HEK293 (cell line): ENCODE measurements around the gene NEU1.

Experiments
- CTCF ChIA-PET: fragments of 350-600 bp; formaldehyde crosslinking; extraction: SDS; loops from one replicate; lab custom pipeline; 2021; ENCODE audit warnings: antibody characterized with exemption; lab: Yijun Ruan, JAX
- POLR2A ChIA-PET: fragments of 300-600 bp; formaldehyde crosslinking; extraction: SDS; loops from one replicate; lab custom pipeline; 2020; ENCODE audit warnings: antibody characterized with exemption, inconsistent platforms; lab: Yijun Ruan, JAX
- H3K27ac ChIP-seq: fragments of 200-500 bp; sonication (Bioruptor generic); 2 replicates; pipeline ENCODE4 v1.5.1; 2014; ENCODE audit warnings: low read depth, low read length, control low read depth, inconsistent platforms; ENCODE audit errors: extremely low read depth
- H3K36me3 ChIP-seq, 2 experiments: fragments of 200-500 bp in 1 of 2; sonication (Bioruptor generic) in 1 of 2; 1 replicate in 1 of 2; 2 replicates in 1 of 2; pipeline ENCODE4 v1.5.1; 2014 to 2017; ENCODE audit warnings: inconsistent platforms in 2 of 2, low read length in 2 of 2; ENCODE audit not compliant: control insufficient read depth in 2 of 2, insufficient read depth in 1 of 2
- H3K4me1 ChIP-seq: fragments of 200-500 bp; sonication (Bioruptor generic); 2 replicates; pipeline ENCODE4 v1.5.1; 2014; ENCODE audit warnings: mild to moderate bottlenecking, low read length, inconsistent platforms; ENCODE audit not compliant: control insufficient read depth, insufficient read depth
- H3K4me3 ChIP-seq: 2 replicates; pipeline ENCODE4 v1.5.1; 2011; ENCODE audit warnings: low read depth, mild to moderate bottlenecking, control low read depth, low read length, moderate library complexity
- H3K9me3 ChIP-seq: fragments of 200-500 bp; sonication (Bioruptor generic); 2 replicates; pipeline ENCODE4 v1.5.1; 2014; ENCODE audit warnings: low read depth, low read length, inconsistent platforms; ENCODE audit not compliant: control insufficient read depth, insufficient read depth
- SP2 ChIP-seq: fragments of 450-650 bp; formaldehyde crosslinking; IDR thresholded peaks from 2 replicates; pipeline ENCODE4 v1.5.1; 2016; ENCODE audit warnings: missing biosample characterization, missing genetic modification characterization
- SP3 ChIP-seq: fragments of 450-650 bp; formaldehyde crosslinking; IDR thresholded peaks from 2 replicates; pipeline ENCODE4 v1.5.1; 2016; ENCODE audit warnings: missing biosample characterization, missing genetic modification characterization
- ZFP3 ChIP-seq: fragments of 450-650 bp; formaldehyde crosslinking; IDR thresholded peaks from 2 replicates; pipeline ENCODE4 v1.5.1; 2016; ENCODE audit warnings: low read depth, missing biosample characterization, missing genetic modification characterization
- ZNF138 ChIP-seq: fragments of 450-650 bp; formaldehyde crosslinking; IDR thresholded peaks from 2 replicates; pipeline ENCODE4 v1.5.1; 2016; ENCODE audit warnings: missing biosample characterization, missing genetic modification characterization, borderline replicate concordance
- ZNF140 ChIP-seq: fragments of 450-650 bp; formaldehyde crosslinking; IDR thresholded peaks from 2 replicates; pipeline ENCODE4 v1.5.1; 2016; ENCODE audit warnings: missing biosample characterization, missing genetic modification characterization
- ZNF169 ChIP-seq: fragments of 450-650 bp; formaldehyde crosslinking; IDR thresholded peaks from 2 replicates; pipeline ENCODE4 v1.5.1; 2016; ENCODE audit warnings: missing biosample characterization, missing genetic modification characterization
- ZNF184 ChIP-seq: fragments of 450-650 bp; IDR thresholded peaks from 2 replicates; pipeline ENCODE4 v1.5.1; 2018; ENCODE audit warnings: missing biosample characterization, mild to moderate bottlenecking, missing genetic modification characterization
- ZNF239 ChIP-seq: fragments of 450-650 bp; formaldehyde crosslinking; IDR thresholded peaks from 2 replicates; pipeline ENCODE4 v1.5.1; 2016; ENCODE audit warnings: missing biosample characterization, missing genetic modification characterization
- ZNF366 ChIP-seq: fragments of 450-650 bp; formaldehyde crosslinking; conservative IDR thresholded peaks from 2 replicates; pipeline ENCODE4 v1.5.1; 2016; ENCODE audit warnings: missing biosample characterization, missing genetic modification characterization
- ZNF404 ChIP-seq: fragments of 450-650 bp; formaldehyde crosslinking; IDR thresholded peaks from 2 replicates; pipeline ENCODE4 v1.5.1; 2017; ENCODE audit warnings: missing biosample characterization, missing genetic modification characterization
- ZNF510 ChIP-seq: fragments of 450-650 bp; formaldehyde crosslinking; IDR thresholded peaks from 2 replicates; pipeline ENCODE4 v1.5.1; 2018; ENCODE audit warnings: mild to moderate bottlenecking, missing genetic modification characterization, missing biosample characterization; ENCODE audit not compliant: insufficient replicate concordance
- ZNF514 ChIP-seq: fragments of 450-650 bp; formaldehyde crosslinking; IDR thresholded peaks from 2 replicates; pipeline ENCODE4 v1.5.1; 2016; ENCODE audit warnings: missing biosample characterization, missing genetic modification characterization
- ZNF645 ChIP-seq: fragments of 450-650 bp; formaldehyde crosslinking; IDR thresholded peaks from 2 replicates; pipeline ENCODE4; 2016; ENCODE audit warnings: missing biosample characterization, missing genetic modification characterization
- ZNF670 ChIP-seq: fragments of 450-650 bp; formaldehyde crosslinking; IDR thresholded peaks from 2 replicates; pipeline ENCODE4 v1.5.1; 2016; ENCODE audit warnings: missing biosample characterization, missing genetic modification characterization, low read depth
- ZNF701 ChIP-seq: fragments of 450-650 bp; formaldehyde crosslinking; IDR thresholded peaks from 2 replicates; pipeline ENCODE4 v1.5.1; 2016; ENCODE audit warnings: missing biosample characterization, missing genetic modification characterization
- ZNF776 ChIP-seq: fragments of 450-650 bp; formaldehyde crosslinking; IDR thresholded peaks from 2 replicates; pipeline ENCODE4 v1.5.0; 2017; ENCODE audit warnings: missing biosample characterization, missing genetic modification characterization, borderline replicate concordance

Gene NEU1

GRCh38 chr6:31861919-31862343 lies 690 bp downstream of the NEU1 start:
- Histone ChIP-seq H3K4me3 (peak overlapping the region; percentile 82), H3K4me1 (no peaks in the 10 kb centered on the region), H3K9me3 (no peaks in the 10 kb centered on the region), H3K27ac (no peak overlapping the region), H3K36me3 (peaks cover 0 to 41% of the 10 kb centered on the region in 2 experiments; a peak in 2 of 3 replicates)
- no peak for TF ChIP-seq ZNF514
- ChIA-PET CTCF (interaction anchor here (1.6 to 7.0 kb wide), 3 partner anchors 28 to 132 kb away, joined by 3 to 53 read pairs (median 9); partner anchors contain the start of gene DDAH2), POLR2A (interaction anchor here (1.1 to 5.0 kb wide), 11 partner anchors 13 to 172 kb away, joined by 3 to 125 read pairs (median 11); partner anchors contain the start of genes CLIC1, DDAH2, DXO and HSPA1A)

- POLR2A ChIA-PET = interaction anchor here (1.3 kb wide), 1 partner anchor 34 kb away, joined by 3 read pairs; the partner anchor contains the start of gene HSPA1B
- H3K36me3 ChIP-seq = peaks cover 0 to 42% of the 10 kb centered on the region in 2 experiments; a peak in 2 of 3 replicates
- H3K4me3 ChIP-seq = no peak overlapping the region
- CTCF ChIA-PET = interaction anchor here (0.5 to 1.5 kb wide), 2 partner anchors 78 to 199 kb away, joined by 3 to 7 read pairs; no protein-coding TSS in a partner anchor
- no peak overlapping the region for H3K27ac ChIP-seq
- no peaks in the 10 kb centered on the region for H3K4me1 ChIP-seq
- TF ChIP-seq ZFP3 (tag by site-specific recombination) (no peak), ZNF404 (no peak)
- H3K9me3 ChIP-seq = no peaks in the 10 kb centered on the region
Measured at GRCh38 chr6:31861150-31861549, 1.5 kb downstream of the NEU1 start.

- Histone ChIP-seq H3K4me1 (no peaks in the 10 kb centered on the region), H3K9me3 (no peaks in the 10 kb centered on the region)
- CTCF ChIA-PET = interaction anchor here (0.9 to 1.5 kb wide), 3 partner anchors 79 to 188 kb away, joined by 3 to 4 read pairs (median 3); no protein-coding TSS in a partner anchor
- POLR2A ChIA-PET = interaction anchor here (0.5 to 2.0 kb wide), 4 partner anchors 19 to 46 kb away, joined by 3 to 7 read pairs (median 4); partner anchors contain the start of gene HSPA1B
- TF ChIP-seq ZNF184 (tag by site-specific recombination) (no peak), ZNF169 (tag by site-specific recombination) (no peak), ZNF701 (no peak), ZNF366 (tag by site-specific recombination) (no peak), ZNF510 (tag by site-specific recombination) (no peak), ZNF670 (tag by site-specific recombination) (no peak), SP3 (tag by site-specific recombination) (no peak), ZNF138 (tag by site-specific recombination) (no peak), ZNF239 (tag by site-specific recombination) (no peak)
- TF ChIP-seq, all 188 proteins: peak for 0
- Histone ChIP-seq H3K36me3 (peaks cover 0 to 44% of the 10 kb centered on the region in 2 experiments; a peak in 2 of 3 replicates), H3K4me3 (no peak overlapping the region), H3K27ac (no peak overlapping the region)
Measured at GRCh38 chr6:31860349-31860748, 2.3 kb downstream of the NEU1 start.

GRCh38 chr6:31859923-31860322 lies 2.7 kb downstream of the NEU1 start:
- POLR2A ChIA-PET = interaction anchor here (0.7 to 2.0 kb wide), 5 partner anchors 18 to 195 kb away, joined by 3 to 7 read pairs (median 4); partner anchors contain the start of genes GPANK1 and HSPA1B
- Histone ChIP-seq H3K4me1 (no peaks in the 10 kb centered on the region), H3K27ac (no peak overlapping the region), H3K9me3 (no peaks in the 10 kb centered on the region), H3K36me3 (peaks cover 0 to 45% of the 10 kb centered on the region in 2 experiments; a peak in 2 of 3 replicates), H3K4me3 (no peak overlapping the region)
- TF ChIP-seq SP2 = no peak
- TF ChIP-seq ZNF140 (tag by site-specific recombination) = no peak
- TF ChIP-seq ZNF776 (tag by site-specific recombination) = no peak
- no peak for TF ChIP-seq ZNF645 (tag by site-specific recombination)
- CTCF ChIA-PET = interaction anchor here (0.6 to 1.5 kb wide), 5 partner anchors 21 to 188 kb away, joined by 3 to 4 read pairs (median 3); no protein-coding TSS in a partner anchor
